MM.1S (cell line): Measurements from ENCODE around the gene FAM20C.

Experiments used
- DNase-seq: peaks from one replicate; pipeline ENCODE4 v3.0.0-alpha.2; 2015
- H2AFZ ChIP-seq: fragments of 300-600 bp; sonication (generic); 2 replicates; pipeline ENCODE4 v1.6.0; 2016; ENCODE audit warnings: antibody characterized with exemption, low read length
- H3F3A ChIP-seq: fragments of 300-600 bp; sonication (generic); 2 replicates; pipeline ENCODE4 v1.6.1; 2016; ENCODE audit warnings: mild to moderate bottlenecking, antibody characterized with exemption, low read length, moderate library complexity, mixed read lengths; ENCODE audit not compliant: insufficient read depth
- H3K27ac ChIP-seq: fragments of 300-600 bp; sonication (generic); 2 replicates; pipeline ENCODE4 v1.5.1; 2016; ENCODE audit warnings: mild to moderate bottlenecking, low read length
- H3K27me3 ChIP-seq: fragments of 300-600 bp; sonication (generic); replicated peaks from 2 replicates; pipeline ENCODE4 v1.6.0; 2016; ENCODE audit warnings: low read length; ENCODE audit not compliant: insufficient read depth
- H3K36me3 ChIP-seq: fragments of 300-600 bp; sonication (generic); replicated peaks from 2 replicates; pipeline ENCODE4 v1.6.1; 2016; ENCODE audit warnings: mild to moderate bottlenecking, low read length, mixed read lengths; ENCODE audit not compliant: insufficient read depth
- H3K4me1 ChIP-seq: fragments of 300-600 bp; sonication (generic); 2 replicates; pipeline ENCODE4 v1.6.1; 2016; ENCODE audit warnings: low read length, mixed read lengths
- H3K4me2 ChIP-seq: fragments of 300-600 bp; sonication (generic); 2 replicates; pipeline ENCODE4 v1.6.0; 2016; ENCODE audit warnings: low read depth, low read length
- H3K4me3 ChIP-seq: fragments of 300-600 bp; sonication (generic); 2 replicates; pipeline ENCODE4 v1.5.1; 2016; ENCODE audit warnings: low read length, mixed read lengths
- H3K79me2 ChIP-seq: fragments of 300-600 bp; sonication (generic); 2 replicates; pipeline ENCODE4 v1.6.1; 2016; ENCODE audit warnings: mixed run types, low read length, mixed read lengths
- H3K9ac ChIP-seq: fragments of 300-600 bp; sonication (generic); 2 replicates; pipeline ENCODE4 v1.6.1; 2016; ENCODE audit warnings: low read length, mixed read lengths
- H3K9me2 ChIP-seq: fragments of 300-600 bp; sonication (generic); replicated peaks from 2 replicates; pipeline ENCODE4 v1.6.1; 2016; ENCODE audit warnings: mild to moderate bottlenecking, low read length, mixed read lengths; ENCODE audit not compliant: insufficient read depth
- H3K9me3 ChIP-seq: fragments of 300-600 bp; sonication (generic); replicated peaks from 2 replicates; pipeline ENCODE4 v1.6.1; 2016; ENCODE audit warnings: mild to moderate bottlenecking, low read length, mixed read lengths; ENCODE audit not compliant: insufficient read depth
- H4K20me1 ChIP-seq: fragments of 300-600 bp; sonication (generic); 2 replicates; pipeline ENCODE4 v1.6.1; 2016; ENCODE audit warnings: mild to moderate bottlenecking, low read length, moderate library complexity, mixed read lengths; ENCODE audit not compliant: insufficient read depth
- CTCF ChIP-seq: fragments of 300-600 bp; sonication (generic); IDR thresholded peaks from 2 replicates; pipeline ENCODE4 v1.5.1; 2016; ENCODE audit warnings: antibody characterized with exemption, low read length, mixed read lengths
- EZH2 ChIP-seq: fragments of 300-600 bp; sonication (generic); optimal IDR thresholded peaks from 2 replicates; pipeline ENCODE3; 2017; ENCODE audit warnings: low read depth, mild to moderate bottlenecking, antibody characterized with exemption, low read length, mixed read lengths
- EZH2phosphoT487 ChIP-seq: fragments of 300-600 bp; sonication (generic); IDR thresholded peaks from 2 replicates; pipeline ENCODE4 v1.6.1; 2018; ENCODE audit warnings: antibody characterized with exemption, low read length

Gene FAM20C

GRCh38 chr7:281637-282036, 89.3 kb downstream of the FAM20C start:
- no peaks in the 10 kb centered on the region for H3K79me2 ChIP-seq
- no peak overlapping the region for H3K9ac ChIP-seq
- H3K36me3 ChIP-seq = no peaks in the 10 kb centered on the region
- no peaks in the 10 kb centered on the region for H3F3A ChIP-seq
- no peak overlapping the region for H3K27ac ChIP-seq
- H4K20me1 ChIP-seq = no peaks in the 10 kb centered on the region
- H3K9me2 ChIP-seq = no peaks in the 10 kb centered on the region
- no peaks in the 10 kb centered on the region for H3K9me3 ChIP-seq
- no peaks in the 10 kb centered on the region for H3K4me1 ChIP-seq
- peaks cover 3% of the 10 kb centered on the region; the same call in 1 of the 2 replicates for H3K27me3 ChIP-seq
- TF ChIP-seq EZH2 = no peak
- no peak overlapping the region for H3K4me2 ChIP-seq
- no peak for DNase-seq
- no peak overlapping the region for H2AFZ ChIP-seq
- no peak overlapping the region for H3K4me3 ChIP-seq

- no peaks in the 10 kb centered on the region for H4K20me1 ChIP-seq
- H3K27me3 ChIP-seq = peaks cover 3% of the 10 kb centered on the region; the same call in 1 of the 2 replicates
- no peak overlapping the region for H3K9ac ChIP-seq
- H3K4me2 ChIP-seq = no peak overlapping the region
- H3K4me3 ChIP-seq = no peak overlapping the region
- H3K9me3 ChIP-seq = no peaks in the 10 kb centered on the region
- H3K79me2 ChIP-seq = no peaks in the 10 kb centered on the region
- no peak for DNase-seq
- TF ChIP-seq EZH2 (no peak), EZH2phosphoT487 (no peak), CTCF (no peak)
- no peaks in the 10 kb centered on the region for H3K9me2 ChIP-seq
- H3K27ac ChIP-seq = no peak overlapping the region
- H3F3A ChIP-seq = no peaks in the 10 kb centered on the region
- no peak overlapping the region for H2AFZ ChIP-seq
- H3K4me1 ChIP-seq = no peaks in the 10 kb centered on the region
- H3K36me3 ChIP-seq = no peaks in the 10 kb centered on the region
Measured at GRCh38 chr7:282621-283020, 90.2 kb downstream of the FAM20C start.

GRCh38 chr7:284762-285722, 92.7 kb downstream of the FAM20C start:
- no peak for TF ChIP-seq EZH2phosphoT487
- no peak for TF ChIP-seq CTCF
- TF ChIP-seq EZH2 = no peak
- no peaks in the 10 kb centered on the region for H3K79me2 ChIP-seq
- no peak overlapping the region for H3K27ac ChIP-seq
- no peaks in the 10 kb centered on the region for H3K4me1 ChIP-seq
- H3K9ac ChIP-seq = no peak overlapping the region
- no peaks in the 10 kb centered on the region for H3K9me3 ChIP-seq
- H3K27me3 ChIP-seq = peaks cover 3% of the 10 kb centered on the region; the same call in 1 of the 2 replicates
- no peak overlapping the region for H2AFZ ChIP-seq
- no peak overlapping the region for H3K4me3 ChIP-seq
- H4K20me1 ChIP-seq = no peaks in the 10 kb centered on the region
- DNase-seq = no peak
- no peaks in the 10 kb centered on the region for H3K36me3 ChIP-seq
- H3K4me2 ChIP-seq = no peak overlapping the region
- no peaks in the 10 kb centered on the region for H3F3A ChIP-seq
- H3K9me2 ChIP-seq = no peaks in the 10 kb centered on the region

GRCh38 chr7:285731-286130, 93.4 kb downstream of the FAM20C start:
- peaks cover 3% of the 10 kb centered on the region; the same call in 1 of the 2 replicates for H3K27me3 ChIP-seq
- no peak overlapping the region for H2AFZ ChIP-seq

More at GRCh38 chr7:285731-286130, 93.4 kb downstream of the FAM20C start:
- no peak for DNase-seq
- Histone ChIP-seq H3K4me1 (no peaks in the 10 kb centered on the region), H4K20me1 (no peaks in the 10 kb centered on the region), H3K9me2 (no peaks in the 10 kb centered on the region), H3K4me3 (no peak overlapping the region), H3K36me3 (no peaks in the 10 kb centered on the region), H3K9me3 (no peaks in the 10 kb centered on the region), H3K27ac (no peak overlapping the region), H3K4me2 (no peak overlapping the region), H3K79me2 (no peaks in the 10 kb centered on the region), H3K9ac (no peak overlapping the region), H3F3A (no peaks in the 10 kb centered on the region)
- TF ChIP-seq CTCF = no peak
- TF ChIP-seq EZH2 = no peak
- no peak for TF ChIP-seq EZH2phosphoT487
